Peyer's patch (tissue), 4 donors: ENCODE results near the gene NKD1.

Experiments used
- POLR2A ChIP-seq, 2 donors: fragments of 450-650 bp; IDR thresholded peaks; one replicate each; pipeline ENCODE4 v1.5.1; 2017; ENCODE audit warnings: antibody characterized with exemption in 2 of 2, mild to moderate bottlenecking in 2 of 2, moderate library complexity in 2 of 2
- TF ChIP-seq, protein P1 (sequence below), 6 experiments: fragments of 450-650 bp in 4 of 6; fragments of 200-600 bp in 2 of 6; sonication (generic) in 1 of 6; IDR thresholded peaks; one replicate each; pipeline ENCODE4 v1.5.1; 2017 to 2019; ENCODE audit warnings: antibody characterized with exemption in 6 of 6, mild to moderate bottlenecking in 3 of 6, moderate library complexity in 1 of 6

- no peak for TF ChIP-seq POLR2A (IDR thresholded peaks at IDR 0.05)
- TF ChIP-seq, protein P1, sequence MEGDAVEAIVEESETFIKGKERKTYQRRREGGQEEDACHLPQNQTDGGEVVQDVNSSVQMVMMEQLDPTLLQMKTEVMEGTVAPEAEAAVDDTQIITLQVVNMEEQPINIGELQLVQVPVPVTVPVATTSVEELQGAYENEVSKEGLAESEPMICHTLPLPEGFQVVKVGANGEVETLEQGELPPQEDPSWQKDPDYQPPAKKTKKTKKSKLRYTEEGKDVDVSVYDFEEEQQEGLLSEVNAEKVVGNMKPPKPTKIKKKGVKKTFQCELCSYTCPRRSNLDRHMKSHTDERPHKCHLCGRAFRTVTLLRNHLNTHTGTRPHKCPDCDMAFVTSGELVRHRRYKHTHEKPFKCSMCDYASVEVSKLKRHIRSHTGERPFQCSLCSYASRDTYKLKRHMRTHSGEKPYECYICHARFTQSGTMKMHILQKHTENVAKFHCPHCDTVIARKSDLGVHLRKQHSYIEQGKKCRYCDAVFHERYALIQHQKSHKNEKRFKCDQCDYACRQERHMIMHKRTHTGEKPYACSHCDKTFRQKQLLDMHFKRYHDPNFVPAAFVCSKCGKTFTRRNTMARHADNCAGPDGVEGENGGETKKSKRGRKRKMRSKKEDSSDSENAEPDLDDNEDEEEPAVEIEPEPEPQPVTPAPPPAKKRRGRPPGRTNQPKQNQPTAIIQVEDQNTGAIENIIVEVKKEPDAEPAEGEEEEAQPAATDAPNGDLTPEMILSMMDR (IDR thresholded peaks at IDR 0.05), result no peak
Measured at GRCh38 chr16:50553182-50553710, 5.0 kb downstream of the NKD1 start.
